Smooth muscle cell (in vitro differentiated cells): ENCODE data around the gene DAB2. TPM values are rescaled to one million over a fixed set of nuclear protein-coding genes. Genes with fewer than 3 reads are reported as not detected.
A peak's percentile ranks its signal among the peaks of the same experiment; 100 is the strongest.

Experiments
- DNase-seq: peaks from one replicate; lab custom pipeline; 2025; ENCODE audit not compliant: unreplicated experiment; lab: John Stamatoyannopoulos, UW
- H2AFZ ChIP-seq: fragments of 200-600 bp; sonication (generic); 2 replicates; pipeline ENCODE4 v1.6.0; 2016; ENCODE audit warnings: antibody characterized with exemption, low read depth, mild to moderate bottlenecking
- H3F3A ChIP-seq: fragments of 200-600 bp; sonication (generic); 2 replicates; pipeline ENCODE4 v1.6.0; 2017; ENCODE audit warnings: antibody characterized with exemption, low read depth
- H3K27ac ChIP-seq: fragments of 200-600 bp; sonication (generic); 2 replicates; pipeline ENCODE4 v1.5.1; 2016; ENCODE audit warnings: low read depth, mild to moderate bottlenecking
- H3K27me3 ChIP-seq: fragments of 200-600 bp; sonication (generic); 2 replicates; pipeline ENCODE4 v1.6.1; 2016; ENCODE audit warnings: low read depth, mild to moderate bottlenecking
- H3K36me3 ChIP-seq: fragments of 200-600 bp; sonication (generic); 2 replicates; pipeline ENCODE4 v1.5.1; 2016; ENCODE audit warnings: low read depth
- H3K4me1 ChIP-seq: fragments of 200-600 bp; sonication (generic); 2 replicates; pipeline ENCODE4 v1.5.1; 2016; ENCODE audit warnings: low read depth
- H3K4me2 ChIP-seq: fragments of 200-600 bp; sonication (generic); 2 replicates; pipeline ENCODE4 v1.6.0; 2016; ENCODE audit warnings: mild to moderate bottlenecking
- H3K4me3 ChIP-seq: fragments of 200-600 bp; sonication (generic); 2 replicates; pipeline ENCODE4 v1.5.1; 2016; ENCODE audit warnings: mild to moderate bottlenecking
- H3K79me2 ChIP-seq: fragments of 200-600 bp; sonication (generic); 2 replicates; pipeline ENCODE4 v1.6.0; 2016; ENCODE audit warnings: low read depth, mild to moderate bottlenecking
- H3K9ac ChIP-seq: fragments of 200-600 bp; sonication (generic); 2 replicates; pipeline ENCODE4 v1.6.0; 2016; ENCODE audit warnings: low read depth
- H3K9me3 ChIP-seq: fragments of 200-600 bp; sonication (generic); replicated peaks from 2 replicates; pipeline ENCODE4 v1.5.1; 2016; ENCODE audit warnings: low read depth
- H4K20me1 ChIP-seq: fragments of 200-600 bp; sonication (generic); 2 replicates; pipeline ENCODE4 v1.6.0; 2016; ENCODE audit warnings: low read depth
- WGBS: methylation state at CpG from one replicate; pipeline ENCODE4 v1.1.7; 2016; ENCODE audit warnings: low lambda C conversion rate; 5-methylcytosine and 5-hydroxymethylcytosine counted together
- polyA plus RNA-seq: library from polyadenylated mRNA; unstranded; fragments of >200 nt; fragmentation: Nextera tagmentation; extraction: Ambion mirVana; gene quantifications from 2 replicates; pipeline ENCODE4 v1.2.1, GENCODE V29; 2016
- total RNA-seq: library from RNA; depleted of rRNA; stranded (reverse); fragments of >200 nt; gene quantifications from 2 replicates; pipeline ENCODE4 v1.2.3, GENCODE V29; 2014
- TF ChIP-seq, protein P1 (sequence below): fragments of 200-600 bp; sonication (generic); IDR thresholded peaks from 2 replicates; pipeline ENCODE4 v1.5.1; 2017; ENCODE audit warnings: borderline replicate concordance, mild to moderate bottlenecking, antibody characterized with exemption; ENCODE audit not compliant: insufficient read depth, poor library complexity, severe bottlenecking

Gene DAB2
- total and polyA plus RNA-seq, 2 experiments from 2014 or later = 87.2 to 105 TPM

DNA sequence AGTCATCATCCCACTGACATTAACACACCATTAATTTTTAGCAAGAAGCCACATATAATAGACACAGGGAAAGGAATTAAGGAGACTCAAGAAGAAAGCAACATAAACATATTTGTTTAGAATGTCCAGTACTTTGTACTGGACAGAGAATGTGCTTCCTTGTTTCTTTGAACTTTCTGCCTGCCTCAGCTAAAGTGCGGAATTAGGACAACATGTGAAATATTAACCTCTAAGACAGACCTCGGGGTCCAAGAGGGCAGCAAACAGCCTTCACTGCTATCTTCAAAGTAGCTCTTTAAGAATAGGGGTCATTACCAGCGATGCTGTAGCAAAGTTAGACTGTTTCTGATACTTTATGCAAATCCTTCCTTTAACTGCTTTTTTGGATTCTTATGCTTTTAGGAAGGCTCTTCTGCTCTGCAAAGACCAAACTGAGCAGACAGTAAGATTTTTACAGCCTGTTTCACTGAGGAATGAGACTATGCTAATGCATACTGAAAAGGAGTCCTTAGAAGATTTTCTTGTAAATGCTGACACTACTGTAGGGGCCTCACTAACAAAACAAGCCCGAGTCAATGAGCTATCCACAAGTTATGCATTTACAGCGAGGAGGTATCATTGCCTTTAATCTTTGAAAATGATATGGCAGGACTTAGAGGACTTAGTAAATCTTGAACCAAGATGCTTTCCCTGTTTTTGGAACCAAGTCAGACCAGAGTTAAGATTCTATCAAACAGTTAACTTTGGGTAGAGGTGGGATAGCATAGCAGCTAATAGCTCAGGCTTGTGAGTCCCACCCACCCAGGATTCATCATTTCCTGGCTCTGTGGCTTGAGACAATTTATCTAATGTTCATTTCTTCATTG, 23.8 kb downstream of the DAB2 start:
- Histone ChIP-seq H3K79me2 (peaks cover 47% of the 10 kb centered on the region), H3K27me3 (no peaks in the 10 kb centered on the region), H3K36me3 (no peaks in the 10 kb centered on the region), H3K9me3 (no peaks in the 10 kb centered on the region), H2AFZ (no peak overlapping the region), H3K9ac (peak overlapping the region; percentile 24), H3K4me1 (peaks cover 8% of the 10 kb centered on the region), H3K27ac (peak overlapping the region; percentile 93), H3F3A (peaks cover 28% of the 10 kb centered on the region), H3K4me3 (peak overlapping the region; percentile 6), H4K20me1 (peaks cover 8% of the 10 kb centered on the region), H3K4me2 (peak overlapping the region; percentile 72)
- no peak for DNase-seq
- TF ChIP-seq, protein P1, sequence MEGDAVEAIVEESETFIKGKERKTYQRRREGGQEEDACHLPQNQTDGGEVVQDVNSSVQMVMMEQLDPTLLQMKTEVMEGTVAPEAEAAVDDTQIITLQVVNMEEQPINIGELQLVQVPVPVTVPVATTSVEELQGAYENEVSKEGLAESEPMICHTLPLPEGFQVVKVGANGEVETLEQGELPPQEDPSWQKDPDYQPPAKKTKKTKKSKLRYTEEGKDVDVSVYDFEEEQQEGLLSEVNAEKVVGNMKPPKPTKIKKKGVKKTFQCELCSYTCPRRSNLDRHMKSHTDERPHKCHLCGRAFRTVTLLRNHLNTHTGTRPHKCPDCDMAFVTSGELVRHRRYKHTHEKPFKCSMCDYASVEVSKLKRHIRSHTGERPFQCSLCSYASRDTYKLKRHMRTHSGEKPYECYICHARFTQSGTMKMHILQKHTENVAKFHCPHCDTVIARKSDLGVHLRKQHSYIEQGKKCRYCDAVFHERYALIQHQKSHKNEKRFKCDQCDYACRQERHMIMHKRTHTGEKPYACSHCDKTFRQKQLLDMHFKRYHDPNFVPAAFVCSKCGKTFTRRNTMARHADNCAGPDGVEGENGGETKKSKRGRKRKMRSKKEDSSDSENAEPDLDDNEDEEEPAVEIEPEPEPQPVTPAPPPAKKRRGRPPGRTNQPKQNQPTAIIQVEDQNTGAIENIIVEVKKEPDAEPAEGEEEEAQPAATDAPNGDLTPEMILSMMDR = no peak
- 2% methylated on average over 5 of the region's 5 CpGs for WGBS

DNA sequence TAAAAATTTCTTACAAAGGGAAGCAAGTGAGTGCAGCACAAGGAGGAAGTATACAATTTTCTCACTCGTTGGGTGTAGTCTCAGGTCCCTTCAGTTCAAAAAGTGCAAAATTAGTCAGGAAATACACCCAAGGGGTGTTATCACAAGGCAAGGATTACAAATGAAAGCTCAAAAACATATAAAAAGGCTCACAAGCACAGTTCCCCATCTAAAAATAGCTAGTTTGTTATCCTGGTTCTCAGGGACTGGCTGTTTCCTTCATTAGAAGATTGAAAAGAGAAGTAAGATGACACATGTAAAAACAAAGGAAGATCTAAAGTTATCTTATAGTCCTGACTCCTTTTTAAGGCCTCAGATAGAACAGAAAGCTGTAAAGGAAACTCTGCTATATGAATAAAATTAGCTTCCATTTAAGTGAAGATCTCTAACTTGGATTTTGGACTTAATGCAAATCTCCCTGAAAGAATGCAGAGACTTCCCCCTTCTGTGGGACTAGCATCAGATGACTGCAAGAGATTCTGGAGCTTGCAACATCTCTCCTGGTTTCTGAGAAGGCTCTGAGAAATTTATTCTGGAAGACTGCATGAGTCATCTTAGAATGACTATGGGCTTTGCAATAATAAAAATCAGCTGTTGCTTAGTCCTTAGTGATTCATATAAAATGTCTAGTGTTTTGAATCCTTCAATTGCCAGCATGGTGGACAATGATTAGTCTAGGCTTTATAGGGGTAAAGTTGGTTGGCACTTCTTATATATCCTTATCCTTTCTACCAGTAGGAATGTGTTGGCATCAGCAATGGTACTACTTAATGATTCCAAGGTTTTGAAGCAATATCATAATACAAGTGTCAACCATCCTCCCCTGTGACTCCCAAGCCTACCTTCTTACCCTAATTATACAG, 25.4 kb downstream of the DAB2 start:
- peak overlapping the region; percentile 74 for H3K4me2 ChIP-seq
- no peak overlapping the region for H2AFZ ChIP-seq
- H3K4me1 ChIP-seq = peaks cover 14% of the 10 kb centered on the region
- H3F3A ChIP-seq = peaks cover 28% of the 10 kb centered on the region
- H3K36me3 ChIP-seq = no peaks in the 10 kb centered on the region
- no peak for DNase-seq
- H3K9ac ChIP-seq = peak overlapping the region; percentile 72
- TF ChIP-seq, protein P1 = no peak
- peak overlapping the region; percentile 93 for H3K27ac ChIP-seq
- peaks cover 46% of the 10 kb centered on the region for H3K79me2 ChIP-seq
- H4K20me1 ChIP-seq = peaks cover 12% of the 10 kb centered on the region
- 14% methylated on average over 1 of the region's 1 CpG for WGBS
- peak overlapping the region; percentile 5 for H3K4me3 ChIP-seq
- H3K9me3 ChIP-seq = no peaks in the 10 kb centered on the region
- H3K27me3 ChIP-seq = no peaks in the 10 kb centered on the region

DNA sequence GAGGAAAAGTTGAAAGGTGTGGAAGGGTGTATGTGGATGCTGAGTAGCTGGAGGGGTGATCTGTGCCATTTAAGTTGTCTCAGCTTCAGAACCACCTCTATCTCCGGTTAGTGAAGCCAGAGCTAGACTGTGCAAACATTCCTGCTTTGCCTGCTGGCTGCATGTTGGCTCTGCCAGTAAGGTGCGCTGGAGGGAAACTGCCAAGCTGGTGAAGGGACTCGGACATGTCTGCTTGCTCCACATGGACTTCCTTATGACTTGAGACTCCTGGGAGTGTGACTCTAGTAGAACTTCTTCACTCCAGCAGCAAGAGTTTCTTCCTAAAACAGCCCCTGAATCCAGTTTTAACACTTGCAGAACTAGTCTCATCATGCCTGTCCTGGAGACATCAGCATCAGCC, 27.9 kb downstream of the DAB2 start:
- H3K36me3 ChIP-seq = peaks cover 17% of the 10 kb centered on the region
- WGBS = 89% methylated on average over 3 of the region's 3 CpGs

More for the DNA sequence above, 27.9 kb downstream of the DAB2 start:
- Histone ChIP-seq H4K20me1 (peaks cover 20% of the 10 kb centered on the region), H3K27ac (peak overlapping the region; percentile 93), H3K79me2 (peaks cover 42% of the 10 kb centered on the region), H3K27me3 (no peaks in the 10 kb centered on the region), H3K9me3 (no peaks in the 10 kb centered on the region), H3F3A (peaks cover 21% of the 10 kb centered on the region), H3K4me3 (no peak overlapping the region), H3K9ac (no peak overlapping the region), H3K4me1 (peaks cover 14% of the 10 kb centered on the region), H2AFZ (no peak overlapping the region), H3K4me2 (peak overlapping the region; percentile 25)
- no peak for DNase-seq
- TF ChIP-seq, protein P1 = no peak
